NCI-H2227 (cell line): ENCODE measurements around the gene ENTPD6.
A peak's percentile ranks its signal among the peaks of the same experiment; 100 is the strongest.
"Not testable (repeated sequence)": the region's sequence is repeated elsewhere in the genome, so short reads cannot be mapped to it uniquely, and the experiment has no call there.

ENCODE experiments used
- DNase-seq: peaks from one replicate; lab custom pipeline; 2025; ENCODE audit not compliant: unreplicated experiment; lab: John Stamatoyannopoulos, UW

Gene ENTPD6

DNA sequence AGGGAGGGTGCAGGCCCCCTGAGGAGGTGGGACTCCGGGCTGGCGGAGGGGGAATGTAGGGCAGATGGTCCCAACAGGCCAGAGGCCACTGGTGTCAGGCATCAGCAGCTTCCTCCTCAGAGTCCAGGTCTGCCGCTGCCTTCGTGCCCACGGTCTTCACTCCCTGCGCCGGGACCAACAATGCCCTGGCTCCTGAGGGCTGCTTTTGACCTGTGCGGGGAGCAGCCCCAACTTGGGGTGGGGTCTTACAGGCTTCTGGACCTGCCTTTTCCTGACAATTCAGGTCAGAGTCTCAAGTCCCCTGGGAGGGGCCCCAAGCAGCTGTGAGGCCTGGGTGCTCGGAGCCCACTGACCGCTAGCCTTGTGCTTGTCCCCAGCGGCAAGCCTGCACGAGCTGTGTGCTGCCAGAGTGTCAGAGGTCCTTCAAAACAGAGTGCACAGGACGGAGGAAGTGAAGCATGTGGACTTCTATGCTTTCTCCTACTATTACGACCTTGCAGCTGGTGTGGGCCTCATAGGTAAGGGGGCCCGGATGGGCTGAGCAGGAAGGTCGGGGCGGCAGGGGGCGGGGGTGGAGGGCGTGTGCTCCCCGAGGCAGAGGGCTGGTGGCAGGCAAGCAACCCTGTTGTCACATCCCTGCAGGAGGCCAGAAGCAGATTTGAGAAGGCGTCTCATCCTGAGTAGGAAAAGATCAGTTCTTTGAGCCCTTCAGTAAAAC lies 27.1 kb downstream of the ENTPD6 start:
- no peak for DNase-seq

DNA sequence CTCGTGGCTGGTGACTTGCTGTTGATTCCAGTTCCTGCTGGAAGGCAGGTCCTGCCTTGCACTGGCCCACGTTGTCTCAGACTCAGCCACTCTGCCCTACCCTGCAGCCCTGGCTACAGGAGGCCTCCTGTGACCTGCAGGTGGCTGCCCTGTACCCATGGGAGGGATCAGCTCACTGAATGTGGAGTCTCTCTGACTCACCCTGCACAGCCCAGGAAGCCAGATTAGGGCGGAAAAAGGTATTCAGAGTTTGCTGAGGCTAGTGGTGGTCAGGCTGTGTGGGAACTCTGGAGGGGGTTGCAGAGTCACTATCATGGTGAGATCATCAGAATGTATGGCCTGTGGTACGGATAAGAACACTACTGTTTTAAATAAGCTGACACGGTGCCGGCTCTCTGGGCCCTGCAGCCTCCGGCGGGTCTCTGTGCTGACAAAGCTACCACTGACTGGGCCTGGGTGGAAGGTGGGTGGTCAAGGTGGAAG lies 27.7 kb downstream of the ENTPD6 start:
- no peak for DNase-seq

DNA sequence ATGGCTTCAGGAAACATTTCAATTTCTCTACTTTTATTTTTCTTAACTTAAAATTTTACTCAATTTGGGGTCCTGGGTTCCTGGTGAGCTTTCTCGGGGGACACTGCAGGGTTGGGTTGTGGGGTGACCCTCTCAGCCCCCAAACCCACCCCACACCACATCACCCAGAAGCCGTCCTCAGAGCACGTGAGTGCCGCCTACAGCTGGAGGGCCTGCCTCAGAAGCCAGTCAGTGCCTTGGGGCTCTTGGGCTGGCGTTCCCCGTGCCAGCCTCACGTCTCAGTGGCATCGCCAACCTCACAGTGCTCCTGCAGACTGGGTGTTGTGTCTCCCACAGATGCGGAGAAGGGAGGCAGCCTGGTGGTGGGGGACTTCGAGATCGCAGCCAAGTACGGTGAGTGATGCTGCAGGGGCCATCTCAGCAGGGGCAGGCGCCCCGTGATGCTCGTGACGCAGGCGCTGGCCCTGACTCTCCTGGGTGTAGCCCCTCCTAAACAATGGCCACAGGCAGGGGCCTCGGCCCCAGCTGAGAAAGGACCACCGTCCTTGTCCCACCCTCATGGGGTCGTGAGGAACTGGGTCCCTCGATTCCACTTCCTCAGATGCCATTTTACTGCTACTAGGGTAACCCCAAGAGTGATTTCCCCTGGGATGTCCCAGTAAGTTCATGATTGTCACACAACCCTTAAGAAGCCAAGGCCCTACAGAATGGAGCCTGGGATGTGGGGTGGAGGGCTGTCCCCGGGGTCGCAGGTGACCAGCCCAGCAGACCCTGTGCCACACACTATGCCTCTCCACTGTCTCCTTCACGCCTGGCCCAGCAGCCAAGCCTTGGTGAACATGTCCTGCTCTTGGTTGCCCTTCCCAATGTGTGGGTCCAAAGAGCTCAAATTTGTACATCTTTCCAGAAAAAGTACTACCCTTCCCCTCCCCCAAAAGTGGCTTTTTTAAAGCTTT lies 28.5 kb downstream of the ENTPD6 start:
- DNase-seq, result no peak

DNA sequence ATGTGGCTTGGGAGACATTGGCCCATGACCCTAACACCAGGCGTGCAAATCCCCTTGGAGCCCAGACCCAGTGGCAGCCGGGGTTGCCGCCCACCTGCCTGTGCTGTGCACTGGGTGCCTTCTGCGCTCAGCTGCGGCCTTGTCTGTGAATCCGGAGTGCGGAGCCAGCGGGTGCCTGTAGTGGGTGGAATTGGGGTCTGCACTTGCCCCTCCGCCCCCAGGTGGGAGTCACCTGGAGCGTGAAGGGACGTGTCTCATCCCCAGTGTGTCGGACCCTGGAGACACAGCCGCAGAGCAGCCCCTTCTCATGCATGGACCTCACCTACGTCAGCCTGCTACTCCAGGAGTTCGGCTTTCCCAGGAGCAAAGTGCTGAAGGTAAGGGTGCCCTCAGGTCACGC lies 29.4 kb downstream of the ENTPD6 start:
- no peak for DNase-seq

- DNase-seq, result no peak
Observed at GRCh38 chr20:25225642-25226432, 30.3 kb downstream of the ENTPD6 start.

DNA sequence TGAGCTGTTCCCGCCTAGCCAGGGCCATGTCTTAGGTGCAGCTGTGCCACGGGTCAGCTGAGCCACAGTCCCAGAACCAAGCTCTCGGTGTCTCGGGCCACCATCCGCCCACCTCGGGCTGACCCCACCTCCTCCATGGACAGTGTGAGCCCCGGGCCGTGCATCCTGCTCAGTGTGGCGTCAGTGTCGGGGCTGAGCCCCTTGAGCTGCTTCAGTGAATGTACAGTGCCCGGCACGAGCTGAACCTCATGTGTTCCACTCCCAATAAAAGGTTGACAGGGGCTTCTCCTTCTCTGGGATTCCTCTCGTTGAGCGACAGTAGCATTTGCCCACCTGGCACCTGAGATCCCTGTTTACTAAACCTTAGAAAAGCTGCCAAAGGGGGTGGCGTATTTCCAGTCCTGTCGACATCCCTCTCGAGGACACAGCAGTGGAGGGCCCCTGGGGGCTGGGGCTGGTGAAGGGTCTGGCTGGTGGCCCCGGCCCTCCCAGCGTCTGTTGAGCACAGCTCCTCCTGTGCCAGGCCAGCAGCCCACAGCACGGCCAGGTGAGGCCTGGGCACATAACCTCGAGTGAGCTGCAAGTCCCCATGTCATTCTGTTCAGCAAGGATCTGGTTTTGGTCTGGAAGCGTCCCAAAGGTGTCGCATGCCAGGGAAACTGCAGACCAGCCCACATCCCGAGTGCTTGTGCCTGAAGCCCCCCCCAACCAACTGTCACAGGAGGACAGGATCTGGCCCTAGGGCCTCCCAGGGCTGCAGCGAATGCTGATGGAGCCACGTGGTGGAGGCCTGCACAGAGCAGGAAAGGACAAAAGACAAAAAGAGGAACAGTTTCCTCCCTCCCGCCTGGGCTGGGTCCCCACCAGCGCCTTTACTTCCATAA lies 31.2 kb downstream of the ENTPD6 start:
- DNase-seq, result no peak

DNA sequence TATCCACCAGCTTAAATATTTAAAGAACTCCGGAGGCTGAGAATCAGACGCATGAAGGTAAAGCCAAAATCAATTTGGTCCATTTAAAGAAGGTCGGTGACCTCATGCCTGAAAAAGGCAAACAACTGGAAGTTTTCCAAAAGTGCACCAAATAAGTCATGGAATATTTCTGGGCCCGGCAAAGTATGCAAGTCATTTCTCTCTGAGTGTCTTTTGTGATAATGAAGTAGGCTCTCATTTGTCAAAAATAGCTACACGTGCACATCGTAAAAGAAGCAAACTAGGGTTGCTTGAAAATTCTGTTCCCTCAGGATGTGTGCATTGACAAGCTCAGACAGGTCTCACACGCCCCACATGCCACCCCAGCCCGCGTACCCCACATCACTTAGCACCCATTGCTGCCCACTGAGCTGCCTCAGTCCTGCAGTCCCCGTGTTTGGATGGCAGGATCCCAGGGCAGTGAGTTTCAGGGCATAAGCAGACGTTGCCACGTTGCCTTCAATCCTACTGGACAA lies 31.9 kb downstream of the ENTPD6 start:
- no peak for DNase-seq

DNA sequence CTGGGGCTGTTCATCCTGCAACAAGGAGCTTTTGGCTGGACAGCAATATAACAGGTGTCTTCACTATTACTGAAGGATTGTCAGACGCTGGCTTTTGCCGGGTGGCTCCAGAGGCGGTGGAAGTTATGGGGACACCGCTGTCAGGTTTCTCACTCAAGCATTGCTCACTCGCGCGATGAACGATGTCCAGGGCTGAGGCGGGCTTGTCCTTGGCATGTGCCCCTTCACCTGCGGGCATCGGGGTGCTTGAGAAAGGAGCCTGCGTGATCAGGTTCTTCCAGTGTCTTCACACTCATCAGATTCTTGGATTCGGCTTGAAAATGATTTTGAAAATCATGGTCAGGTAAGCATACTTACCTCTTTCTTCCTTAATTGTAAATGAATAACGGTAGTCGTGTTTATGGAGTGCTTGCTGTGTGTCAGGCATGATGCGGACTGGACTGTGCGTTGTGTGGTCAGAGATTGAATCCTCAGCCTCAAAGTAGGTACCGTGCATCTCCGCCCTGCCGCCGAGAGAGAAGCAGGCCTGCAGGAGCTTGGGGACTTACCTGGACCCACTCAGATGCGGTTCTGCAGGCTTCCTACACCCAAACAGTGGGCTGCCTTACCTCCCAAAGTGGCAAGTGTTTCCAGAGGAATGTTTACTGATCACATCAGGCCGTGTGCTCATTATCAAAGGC lies 34.1 kb downstream of the ENTPD6 start:
- no peak for DNase-seq

- DNase-seq, result peak; percentile 75
Observed at GRCh38 chr20:25230166-25230831, 34.8 kb downstream of the ENTPD6 start.

GRCh38 chr20:25233016-25233772 lies 37.7 kb downstream of the ENTPD6 start:
- DNase-seq, result no peak

DNA sequence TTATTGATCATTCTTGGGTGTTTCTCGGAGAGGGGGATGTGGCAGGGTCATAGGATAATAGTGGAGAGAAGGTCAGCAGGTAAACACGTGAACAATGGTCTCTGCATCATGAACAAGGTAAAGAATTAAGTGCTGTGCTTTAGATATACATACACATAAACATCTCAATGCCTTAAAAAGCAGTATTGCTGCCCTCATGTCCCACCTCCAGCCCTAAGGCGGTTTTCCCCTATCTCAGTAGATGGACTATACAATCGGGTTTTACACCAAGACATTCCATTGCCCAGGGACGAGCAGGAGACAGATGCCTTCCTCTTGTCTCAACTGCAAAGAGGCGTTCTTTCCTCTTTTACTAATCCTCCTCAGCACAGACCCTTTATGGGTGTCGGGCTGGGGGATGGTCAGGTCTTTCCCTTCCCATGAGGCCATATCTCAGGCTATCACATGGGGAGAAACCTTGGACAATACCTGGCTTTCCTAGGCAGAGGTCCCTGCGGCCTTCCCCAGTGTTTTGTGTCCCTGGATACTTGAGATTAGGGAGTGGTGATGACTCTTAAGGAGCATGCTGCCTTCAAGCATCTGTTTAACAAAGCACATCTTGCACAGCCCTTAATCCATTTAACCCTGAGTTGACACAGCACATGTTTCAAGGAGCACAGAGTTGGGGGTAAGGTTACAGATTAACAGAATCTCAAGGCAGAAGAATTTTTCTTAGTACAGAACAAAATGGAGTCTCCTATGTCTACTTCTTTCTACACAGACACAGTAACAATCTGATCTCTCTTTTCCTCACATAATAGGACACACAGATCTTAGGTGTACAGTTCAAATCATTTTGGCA lies 38.7 kb downstream of the ENTPD6 start:
- not testable (repeated sequence) for DNase-seq

GRCh38 chr20:25236450-25237304 lies 41.2 kb downstream of the ENTPD6 start:
- no peak for DNase-seq

DNA sequence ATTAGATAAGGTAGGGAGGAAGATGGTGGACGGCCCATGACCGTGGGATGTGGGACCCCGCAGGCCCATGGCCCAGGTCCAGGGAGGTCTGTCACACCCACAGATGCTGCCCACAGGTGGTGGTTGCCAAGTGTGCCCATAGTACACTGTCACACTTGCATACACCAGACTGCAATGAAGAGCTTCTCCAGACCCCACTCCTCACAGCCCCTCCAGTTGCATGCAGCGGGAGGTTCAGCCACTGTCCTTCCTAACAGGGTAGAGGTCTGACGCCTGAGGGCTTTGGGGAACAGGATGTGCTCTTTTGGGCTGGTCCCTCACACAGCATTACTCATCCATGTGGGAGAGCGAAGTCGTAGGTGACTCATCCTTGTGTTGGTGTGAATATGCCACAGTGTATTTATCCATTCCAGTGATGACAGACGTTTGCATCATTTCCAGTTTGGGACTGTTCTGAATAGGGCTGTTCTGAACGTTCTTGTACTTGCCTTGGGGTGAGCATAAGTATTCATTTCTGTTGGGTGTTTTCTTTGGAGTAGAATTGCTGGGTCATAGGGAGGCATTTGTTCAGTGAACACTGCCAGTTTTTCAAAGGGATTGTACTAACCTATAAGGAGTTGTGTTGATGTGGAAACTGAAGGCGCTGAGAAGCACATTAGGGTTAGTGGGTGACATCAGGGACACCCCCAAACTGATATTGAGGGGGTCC lies 42.3 kb downstream of the ENTPD6 start:
- no peak for DNase-seq

DNA sequence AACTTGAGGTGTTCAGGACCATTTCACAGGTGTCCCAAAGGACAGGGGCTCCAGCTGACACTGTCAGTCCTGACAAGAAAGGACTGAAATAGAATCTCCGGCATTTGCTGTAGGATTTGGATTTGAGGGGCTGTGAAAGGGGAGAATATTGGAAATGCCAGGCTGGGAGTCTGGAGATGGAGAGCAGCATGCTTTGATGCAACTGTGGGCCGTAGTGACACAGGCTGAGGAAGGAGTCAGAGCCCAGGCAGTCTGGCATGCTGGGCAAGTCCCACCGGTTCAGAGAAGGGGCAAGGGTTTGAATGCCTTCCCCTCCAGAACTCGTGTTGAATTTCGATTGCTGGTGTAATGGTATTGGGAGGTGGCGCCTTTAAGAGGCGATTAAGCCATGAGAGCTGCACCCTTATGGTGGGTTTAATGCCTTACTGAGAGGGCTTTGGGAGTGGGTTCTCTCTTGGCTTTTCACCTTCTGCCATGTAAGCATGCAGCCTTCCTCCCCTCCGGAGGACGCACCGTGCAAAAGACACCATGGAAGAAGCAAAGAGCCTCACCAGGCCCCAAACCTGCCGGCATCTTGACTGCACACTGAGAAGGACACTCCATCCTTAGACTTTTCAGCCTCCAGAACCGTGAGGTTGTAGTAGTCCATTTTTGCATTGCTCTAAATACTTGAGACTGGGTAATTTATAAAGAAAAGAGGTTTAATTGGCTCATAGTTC lies 43.0 kb downstream of the ENTPD6 start:
- no peak for DNase-seq
